ENCODE measurements around the gene SRL. TPM values are rescaled to one million over a fixed set of nuclear protein-coding genes. Genes with fewer than 3 reads are reported as not detected.

SRL gene
- total and polyA plus RNA-seq, 2 of the 8 experiments (the other 6 are each of a cell fraction or from before 2014, with no cell fraction given): 0.05 TPM; not detected in 1

DNA sequence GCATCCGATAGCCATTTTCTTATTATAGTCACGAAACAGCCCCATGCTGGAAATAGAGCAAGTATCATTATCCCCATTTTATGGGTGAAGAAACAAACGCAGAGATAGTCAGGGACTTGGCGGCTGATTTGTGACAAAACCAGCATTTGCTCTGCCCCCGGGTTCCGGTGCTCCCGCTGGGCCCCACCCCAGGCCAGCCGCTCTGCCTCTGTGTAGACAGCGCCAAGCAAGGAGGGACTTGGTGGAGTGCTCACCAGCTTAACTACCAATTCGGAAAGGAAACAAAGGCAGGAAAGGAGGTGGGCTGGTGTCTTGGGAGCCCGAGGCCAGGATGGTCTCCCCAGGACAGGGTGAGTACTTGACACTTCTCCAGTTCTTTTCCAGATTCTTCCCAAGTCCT is 10.0 kb downstream of the SRL start (continued):
- TF ChIP-seq YY1 (IDR thresholded peaks at IDR 0.05; ENCODE audit: low read depth, low read length): no peak
- TF ChIP-seq TAF1 (IDR thresholded peaks at IDR 0.05; ENCODE audit: low read depth, low read length): no peak
- TF ChIP-seq E2F6 (IDR thresholded peaks at IDR 0.05): no peak
- TF ChIP-seq SP1 (IDR thresholded peaks at IDR 0.05; ENCODE audit: low read depth, low read length): no peak

Data from H1 (cell line).